Motor neuron (in vitro differentiated cells): ENCODE data around the gene NCKAP5. TPM values are rescaled to one million over a fixed set of nuclear protein-coding genes. Genes with fewer than 3 reads are reported as not detected.
"Not testable (repeated sequence)": the region's sequence is repeated elsewhere in the genome, so short reads cannot be mapped to it uniquely, and the experiment has no call there.

Experiments used
- ATAC-seq, 8 experiments: fragments of 200-7000 bp; cut with Tn5 transposase; replicated peaks in 6 of 8; 2 replicates each; pipeline ENCODE4 v1.8.0; 2021; ENCODE audit warnings: mild to moderate bottlenecking in 8 of 8, moderate library complexity in 8 of 8
- H3K27ac ChIP-seq, 2 donors: fragments of 250-450 bp; sonication (Bioruptor Pico); 2 replicates each; pipeline ENCODE4 v1.9.0; 2021; ENCODE audit warnings: antibody characterized with exemption in 2 of 2, mild to moderate bottlenecking in 2 of 2, moderate library complexity in 1 of 2
- H3K4me1 ChIP-seq, 2 donors: fragments of 250-450 bp; sonication (Bioruptor Pico); replicated peaks in 1 of 2; 2 replicates each; pipeline ENCODE4 v1.6.1; 2021; ENCODE audit warnings: antibody characterized with exemption in 2 of 2, mild to moderate bottlenecking in 2 of 2, moderate library complexity in 1 of 2
- H3K4me3 ChIP-seq, 5 donors: fragments of 250-450 bp; sonication (Bioruptor Pico); 2 replicates each; pipeline ENCODE4 v1.9.0; 2021; ENCODE audit warnings: antibody characterized with exemption in 5 of 5, mild to moderate bottlenecking in 5 of 5, moderate library complexity in 4 of 5
- WGBS, 10 experiments: fragments of 450-650 bp; shearing (Covaris generic); methylation state at CpG; one replicate each; pipeline ENCODE4 v1.0.0; 2022; 5-methylcytosine and 5-hydroxymethylcytosine counted together
- in situ Hi-C, 9 experiments: fragments of 400-800 bp; cut with MboI; loops; one replicate each; pipeline ENCODE4 v1.15.0; 2021; ENCODE audit warnings: low sequenced_read_pairs in 9 of 9, low pct_unique_long_range_greater_than_20kb in 2 of 9; ENCODE audit not compliant: unreplicated experiment in 9 of 9
- total RNA-seq, 8 experiments: library from RNA; unstranded; fragments of 300-600 nt; gene quantifications; 2 replicates each; pipeline versions ENCODE4 v1.2.3 to v1.2.4, GENCODE V29; 2022

The NCKAP5 gene
- total RNA-seq, 8 experiments from 2014 or later: 0.66 to 16.2 (median 5.9) TPM

DNA sequence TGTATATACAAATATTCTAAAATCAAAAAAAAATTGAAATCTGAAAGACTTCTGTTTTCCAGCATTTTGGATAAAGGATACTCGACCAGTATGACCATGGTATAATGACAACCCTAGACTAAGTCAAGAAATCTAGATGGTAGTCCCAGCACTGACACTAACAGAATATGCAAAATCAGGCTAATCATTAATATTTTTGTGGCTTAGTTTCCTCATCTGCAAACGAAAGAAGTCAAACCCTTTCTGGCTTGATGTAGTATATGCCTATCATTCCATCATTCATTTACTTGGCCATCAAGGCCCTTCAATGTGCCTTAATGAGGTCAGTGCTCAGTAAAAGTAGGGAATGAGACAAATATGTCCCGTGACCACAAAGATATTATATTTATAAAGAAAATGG is 83.5 kb downstream of the NCKAP5 start:
- ATAC-seq: no peak
- H3K4me1 ChIP-seq: no peaks in the 10 kb centered on the region
- no peak overlapping the region for H3K27ac ChIP-seq
- in situ Hi-C loops: no loop called here
- WGBS, 10 experiments: 29 to 100% (median 86%) methylated on average over 1 to 3 of the region's 3 CpGs
- H3K4me3 ChIP-seq: no peak overlapping the region

DNA sequence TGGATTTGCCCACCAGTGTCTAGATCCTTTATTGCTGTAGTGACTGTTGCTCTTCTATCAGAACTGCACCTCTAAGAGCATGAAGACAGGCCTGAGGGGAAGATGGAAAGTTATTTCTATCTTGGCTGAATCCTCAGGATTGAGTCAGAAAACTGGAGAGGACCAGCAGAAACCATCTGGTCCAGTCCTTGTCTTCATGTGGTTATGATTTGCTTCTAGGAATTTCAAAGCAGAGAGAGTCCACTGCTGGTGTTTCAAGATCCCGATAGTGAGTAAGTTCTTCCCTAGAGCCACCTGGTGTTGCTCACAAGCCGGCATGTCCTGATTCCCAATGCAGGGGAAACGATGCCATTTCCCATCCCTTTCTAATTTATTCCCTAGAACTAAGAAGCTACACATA is 84.2 kb downstream of the NCKAP5 start:
- H3K27ac ChIP-seq: no peak overlapping the region
- in situ Hi-C loops: no loop called here
- H3K4me1 ChIP-seq: no peaks in the 10 kb centered on the region
- 4 to 100% (median 67%) methylated on average over 2 to 3 of the region's 3 CpGs; no CpG with 5 or more reads in 4 of the 10 experiments for WGBS, 10 experiments
- peak in 3 of 8 experiments; percentile 19 to 62 (median 51) for ATAC-seq
- H3K4me3 ChIP-seq: no peak overlapping the region

DNA sequence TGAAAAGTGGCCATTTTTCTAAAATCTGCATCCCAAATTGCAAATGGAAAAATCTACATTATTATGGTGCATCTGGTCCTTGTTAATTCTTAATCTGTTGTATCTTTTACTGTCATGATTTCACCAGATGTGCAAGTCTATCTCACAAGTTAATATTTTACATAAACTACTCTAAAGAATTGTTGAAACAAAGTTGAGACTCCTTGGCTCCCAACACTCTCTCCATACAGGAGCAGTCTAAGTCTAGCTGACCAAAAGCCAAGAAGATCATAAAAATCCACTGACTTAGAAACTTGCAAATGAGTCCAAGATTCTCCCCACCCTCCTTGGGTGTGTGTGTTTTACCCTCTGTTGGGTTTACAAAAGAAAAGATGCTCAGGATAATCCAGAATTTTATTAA is 85.1 kb downstream of the NCKAP5 start:
- peak in 3 of 8 experiments; percentile 87 to 93 (median 91) for ATAC-seq
- in situ Hi-C loops: no loop called here

DNA sequence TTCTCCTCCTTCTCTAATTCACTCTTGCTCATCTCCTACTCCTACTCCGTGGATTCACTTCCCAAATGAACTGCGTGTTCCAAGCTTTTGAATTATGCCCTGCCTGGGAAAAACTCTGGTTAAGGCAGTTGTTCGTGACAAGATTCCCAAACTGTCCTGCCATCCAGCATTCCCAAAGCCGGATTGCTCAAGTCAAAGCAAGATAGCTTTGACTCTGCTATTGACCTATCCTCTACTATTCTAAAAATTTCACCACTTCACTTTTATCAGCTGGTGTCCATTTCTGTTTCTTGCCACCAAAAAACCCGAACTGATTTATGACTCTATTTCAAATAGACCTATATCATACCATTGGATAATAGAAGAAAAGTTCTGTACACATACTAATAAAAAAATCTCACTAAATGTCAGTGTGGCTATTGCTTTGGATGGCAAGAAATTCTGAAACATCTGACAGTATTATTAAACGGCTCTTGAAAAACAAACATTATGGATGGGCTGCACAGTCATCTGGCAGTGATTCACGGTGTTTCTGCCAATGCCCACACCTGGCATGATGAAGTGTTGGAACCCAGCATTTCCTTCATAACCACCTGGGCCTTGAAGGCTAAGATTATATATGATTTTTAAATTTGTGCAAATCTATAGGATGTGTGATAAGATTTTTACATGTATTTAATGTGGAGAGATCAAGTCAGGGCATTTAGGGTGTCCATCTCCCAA is 87.4 kb downstream of the NCKAP5 start:
- in situ Hi-C loops: no loop called here
- Histone ChIP-seq H3K4me3 (no peak overlapping the region), H3K4me1 (peaks cover 0 to 12% of the 10 kb centered on the region in 2 donors), H3K27ac (no peak overlapping the region)
- 22 to 100% (median 89%) methylated on average over 2 to 7 of the region's 7 CpGs; no CpG with 5 or more reads in 1 of the 10 experiments for WGBS, 10 experiments
- no peak for ATAC-seq

More for the DNA sequence above, 85.1 kb downstream of the NCKAP5 start:
- Histone ChIP-seq H3K4me1 (no peaks in the 10 kb centered on the region), H3K27ac (no peak overlapping the region), H3K4me3 (no peak overlapping the region)

DNA sequence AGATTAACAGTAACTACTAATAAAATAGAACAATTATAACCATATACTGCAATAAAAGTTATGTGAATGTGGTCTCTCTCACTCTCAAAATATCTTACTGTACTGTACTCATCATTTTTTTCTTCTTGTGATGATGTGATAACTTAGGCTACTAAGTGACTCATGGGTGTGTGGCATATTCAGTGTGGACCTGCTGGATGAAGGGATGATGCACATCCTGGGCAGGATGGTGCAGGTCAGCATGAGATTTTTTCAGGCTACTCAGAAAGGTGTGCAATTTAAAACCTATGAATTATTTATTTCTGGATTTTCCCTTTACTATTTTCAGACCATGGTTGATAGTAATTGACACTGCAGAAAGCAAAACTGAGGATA is 90.7 kb downstream of the NCKAP5 start:
- ATAC-seq: peak in 4 of 8 experiments; percentile 50 to 94 (median 76)
- Histone ChIP-seq H3K4me3 (no peak overlapping the region), H3K27ac (no peak overlapping the region), H3K4me1 (peaks cover 0 to 12% of the 10 kb centered on the region in 2 donors)
- in situ Hi-C loops: no loop called here

DNA sequence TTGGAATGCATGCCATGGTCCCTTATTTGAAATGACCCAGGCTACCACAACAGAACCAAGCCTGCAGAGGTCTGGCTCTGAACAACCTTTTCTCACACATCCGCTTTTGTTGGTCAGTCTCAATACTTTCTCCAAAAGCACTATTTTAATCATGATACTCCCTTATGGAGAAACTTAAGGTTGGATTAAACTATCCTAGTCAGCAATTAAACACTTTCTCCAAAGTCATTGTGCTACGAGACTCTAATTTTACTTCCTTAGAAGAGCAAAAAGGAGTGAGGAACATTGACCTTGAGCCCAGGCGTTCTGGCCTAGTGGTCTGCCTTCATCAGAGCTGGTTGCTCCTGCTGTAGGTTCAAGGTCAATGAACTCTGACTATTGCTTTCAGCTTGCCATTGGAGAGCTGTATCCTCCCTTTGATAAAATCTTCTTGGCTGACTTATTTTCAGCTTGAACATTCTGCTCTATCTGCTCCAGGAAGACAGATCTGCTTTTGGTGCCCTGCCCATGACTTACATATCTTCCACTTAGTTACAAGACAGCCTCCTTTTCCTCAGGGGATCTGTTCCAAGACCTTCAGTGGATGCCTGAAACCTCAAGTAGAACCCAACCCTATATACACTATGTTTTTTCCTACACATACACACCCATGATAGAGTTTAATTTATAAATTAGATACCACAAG is 91.2 kb downstream of the NCKAP5 start:
- 35 to 100% (median 89%) methylated on average over 1 to 3 of the region's 3 CpGs; no CpG with 5 or more reads in 4 of the 10 experiments for WGBS, 10 experiments
- ATAC-seq: peak in 2 of 8 experiments; percentile 70 to 89
- Histone ChIP-seq H3K4me1 (peaks cover 0 to 12% of the 10 kb centered on the region in 2 donors), H3K27ac (no peak overlapping the region), H3K4me3 (no peak overlapping the region)
- in situ Hi-C loops: no loop called here

DNA sequence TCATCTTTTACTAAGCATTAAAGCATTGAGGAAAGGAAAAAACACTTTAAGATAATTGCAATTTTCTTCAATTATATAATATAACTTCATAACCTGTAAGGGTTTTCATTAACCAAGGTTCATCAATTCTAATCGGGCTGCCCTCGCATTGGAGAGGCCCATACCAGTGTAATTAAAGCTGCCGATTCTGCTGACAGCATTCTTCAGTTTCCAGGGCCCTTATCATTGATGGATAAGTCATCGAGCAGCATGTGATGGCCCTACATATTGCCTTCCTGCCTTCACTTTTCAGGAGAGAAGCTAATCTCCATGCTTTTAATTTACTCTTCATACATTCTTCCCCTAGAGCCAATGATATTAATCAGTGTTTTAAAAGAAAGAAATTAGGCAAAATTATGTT is 92.0 kb downstream of the NCKAP5 start:
- WGBS, 10 experiments: 73 to 93% (median 85%) methylated on average over 2 to 4 of the region's 4 CpGs; no CpG with 5 or more reads in 3 of the 10 experiments
- Histone ChIP-seq H3K4me3 (no peak overlapping the region), H3K27ac (no peak overlapping the region), H3K4me1 (peaks cover 0 to 12% of the 10 kb centered on the region in 2 donors)
- ATAC-seq: no peak
- in situ Hi-C loops: no loop called here

DNA sequence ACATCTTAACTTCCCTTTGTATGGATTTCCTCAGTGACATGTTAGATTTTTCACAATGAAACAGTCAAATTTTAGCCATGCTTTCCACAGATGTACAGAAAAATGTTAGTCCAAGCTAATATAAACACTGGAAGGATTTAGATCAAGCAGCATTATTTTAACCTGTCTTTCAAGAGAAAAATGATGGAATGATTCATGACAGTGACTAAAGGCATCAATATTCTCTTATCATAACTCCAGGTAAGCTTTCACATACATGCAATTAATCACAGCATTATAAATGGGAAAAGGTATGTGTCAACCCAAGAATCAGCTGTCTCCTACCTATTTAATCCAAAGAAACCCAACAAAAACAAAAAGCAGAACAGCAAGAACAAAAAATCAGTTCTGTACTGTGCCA is 92.7 kb downstream of the NCKAP5 start:
- H3K4me1 ChIP-seq: peaks cover 0 to 12% of the 10 kb centered on the region in 2 donors
- in situ Hi-C loops: no loop called here
- no peak for ATAC-seq
- H3K4me3 ChIP-seq: no peak overlapping the region
- no peak overlapping the region for H3K27ac ChIP-seq

DNA sequence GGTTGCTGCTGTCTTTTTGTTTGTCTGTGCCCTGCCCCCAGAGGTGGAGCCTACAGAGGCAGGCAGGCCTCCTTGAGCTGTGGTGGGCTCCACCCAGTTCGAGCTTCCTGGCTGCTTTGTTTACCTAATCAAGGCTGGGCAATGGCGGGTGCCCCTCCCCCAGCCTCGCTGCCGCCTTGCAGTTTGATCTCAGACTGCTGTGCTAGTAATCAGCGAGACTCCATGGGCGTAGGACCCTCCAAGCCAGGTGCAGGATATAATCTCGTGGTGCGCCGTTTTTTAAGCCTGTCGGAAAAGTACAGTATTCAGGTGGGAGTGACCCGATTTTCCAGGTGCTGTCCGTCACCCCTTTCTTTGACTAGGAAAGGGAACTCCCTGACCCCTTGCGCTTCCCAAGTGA is 97.8 kb downstream of the NCKAP5 start:
- H3K27ac ChIP-seq, in situ Hi-C loops, ATAC-seq, H3K4me1 ChIP-seq, H3K4me3 ChIP-seq: not testable (repeated sequence)
- WGBS, 10 experiments: 80% methylated on average over 2 of the region's 13 CpGs; no CpG with 5 or more reads in 9 of the 10 experiments

DNA sequence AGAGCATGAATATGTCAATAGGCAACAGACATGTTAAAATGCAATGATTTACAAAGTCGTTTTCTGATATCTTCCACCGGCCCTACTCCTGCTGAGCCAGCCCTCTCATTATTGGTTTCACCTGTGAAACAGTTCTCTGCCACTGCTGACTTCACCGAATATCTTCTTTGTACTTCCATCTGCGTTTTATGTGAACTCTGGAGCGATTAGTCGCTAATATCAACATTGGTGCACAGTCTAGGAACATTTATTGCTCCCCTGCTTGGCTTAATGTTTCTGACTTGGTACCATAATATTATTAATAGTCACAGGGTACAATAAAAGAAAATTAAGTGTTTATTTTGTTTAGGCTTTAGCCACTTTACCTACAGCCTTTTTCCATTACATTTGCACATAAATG is 105.5 kb downstream of the NCKAP5 start:
- no peak for ATAC-seq
- WGBS, 10 experiments: 48 to 96% (median 88%) methylated on average over 1 to 6 of the region's 6 CpGs; no CpG with 5 or more reads in 1 of the 10 experiments
- Histone ChIP-seq H3K27ac (no peak overlapping the region), H3K4me1 (no peaks in the 10 kb centered on the region), H3K4me3 (no peak overlapping the region)
- in situ Hi-C loops: no loop called here

DNA sequence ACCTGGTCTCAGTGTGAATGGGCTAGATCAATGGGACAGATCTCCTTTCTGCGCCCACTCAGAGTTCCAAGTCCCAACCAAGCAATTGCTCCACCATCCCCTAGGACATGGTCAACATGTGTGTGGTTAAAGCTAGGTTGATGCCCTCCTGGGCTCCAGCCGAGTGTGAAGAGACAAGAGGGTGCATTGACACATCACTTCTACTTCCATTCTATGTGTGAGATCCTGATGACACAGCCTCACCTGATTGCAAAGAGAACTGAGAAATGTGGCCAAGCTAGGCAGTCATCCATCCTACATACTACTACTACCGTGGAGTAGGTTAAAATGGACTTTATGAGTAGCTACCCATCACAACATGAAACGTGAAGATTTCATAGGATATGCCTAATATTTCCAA is 106.8 kb downstream of the NCKAP5 start:
- Histone ChIP-seq H3K27ac (no peak overlapping the region), H3K4me3 (no peak overlapping the region), H3K4me1 (no peaks in the 10 kb centered on the region)
- ATAC-seq: no peak
- in situ Hi-C loops: no loop called here
- WGBS, 10 experiments: 60 to 100% (median 83%) methylated on average over 1 to 3 of the region's 4 CpGs; no CpG with 5 or more reads in 1 of the 10 experiments

DNA sequence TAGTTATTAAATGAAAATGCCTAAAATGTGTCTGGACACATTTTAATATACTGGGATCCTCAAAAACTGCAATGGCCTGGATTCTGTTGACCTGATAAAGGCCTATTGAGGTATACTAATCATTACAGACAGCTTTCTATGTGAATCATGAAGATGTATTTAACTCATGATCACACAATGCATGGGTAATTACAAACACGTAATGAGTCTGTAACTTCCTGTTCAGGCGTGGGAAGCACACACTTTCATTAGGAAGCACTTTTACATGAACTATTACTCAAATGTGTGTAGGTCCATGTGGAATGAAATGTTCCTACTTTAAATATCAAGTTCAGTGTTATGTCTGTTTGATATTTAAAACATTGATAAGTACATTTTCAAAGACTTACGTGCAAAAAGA is 108.7 kb downstream of the NCKAP5 start:
- 67 to 100% (median 84%) methylated on average over 1 to 3 of the region's 3 CpGs for WGBS, 10 experiments
- peak in 1 of 8 experiments; percentile 44 for ATAC-seq
- H3K4me3 ChIP-seq: no peak overlapping the region
- H3K27ac ChIP-seq: no peak overlapping the region
- H3K4me1 ChIP-seq: no peaks in the 10 kb centered on the region
- in situ Hi-C loops: no loop called here

DNA sequence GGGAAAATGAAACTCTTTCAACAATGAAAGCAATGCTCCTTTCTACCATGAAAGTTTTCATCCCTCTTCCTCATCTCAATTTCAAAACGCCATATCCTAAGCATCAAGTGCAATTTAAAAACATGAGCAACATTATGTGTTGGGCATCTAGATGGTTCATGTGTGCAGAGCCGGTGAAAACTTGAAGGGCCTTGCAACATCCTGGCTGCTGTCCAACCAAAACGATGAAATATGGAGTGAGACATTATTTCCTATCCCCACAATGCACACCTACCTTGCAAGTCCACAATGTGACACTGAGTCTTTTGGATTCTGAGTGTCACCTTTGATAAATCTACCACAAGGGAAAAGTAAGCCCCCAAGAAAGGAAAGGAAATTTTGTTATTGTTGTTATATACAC is 110.0 kb downstream of the NCKAP5 start:
- no peaks in the 10 kb centered on the region for H3K4me1 ChIP-seq
- no peak overlapping the region for H3K4me3 ChIP-seq
- ATAC-seq: no peak
- in situ Hi-C loops: no loop called here
- WGBS, 10 experiments: 53 to 100% (median 93%) methylated on average over 1 to 3 of the region's 3 CpGs; no CpG with 5 or more reads in 4 of the 10 experiments
- no peak overlapping the region for H3K27ac ChIP-seq

DNA sequence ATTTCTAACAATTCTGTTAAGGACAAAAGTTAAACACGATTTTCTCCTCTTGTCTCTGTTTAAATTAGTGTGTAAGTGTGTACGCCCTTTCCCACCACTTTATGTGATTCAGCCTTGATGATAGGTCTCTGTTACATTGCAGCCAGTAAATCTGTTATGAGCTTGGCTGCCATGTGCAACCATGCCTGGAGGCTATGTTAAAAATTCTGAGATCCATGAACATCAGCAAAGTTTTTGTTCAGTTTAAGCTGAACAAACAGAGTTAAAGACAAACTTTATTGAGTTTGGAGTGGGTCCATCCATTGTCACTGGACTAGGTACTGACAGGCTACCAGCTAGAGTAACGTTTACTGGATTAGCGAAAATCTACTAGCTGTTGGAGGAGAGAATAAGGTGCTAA is 110.4 kb downstream of the NCKAP5 start:
- no peaks in the 10 kb centered on the region for H3K4me1 ChIP-seq
- WGBS, 10 experiments: 37 to 89% (median 81%) methylated on average over 1 to 4 of the region's 4 CpGs

More for the DNA sequence above, 110.4 kb downstream of the NCKAP5 start:
- peak in 2 of 8 experiments; percentile 73 to 84 for ATAC-seq
- Histone ChIP-seq H3K27ac (no peak overlapping the region), H3K4me3 (no peak overlapping the region)
- in situ Hi-C loops: no loop called here
